GM21526 (cell line): Measurements from ENCODE around the gene DAPK1.

Source experiments
- ATAC-seq: cut with Tn5 transposase; IDR thresholded peaks from one replicate; pipeline ENCODE4 v1.9.1; 2021; ENCODE audit warnings: moderate library complexity; ENCODE audit not compliant: unreplicated experiment, low FRiP score

Gene DAPK1

GRCh38 chr9:87564791-87565241 is 67.1 kb downstream of the DAPK1 start:
- no peak for ATAC-seq

DNA sequence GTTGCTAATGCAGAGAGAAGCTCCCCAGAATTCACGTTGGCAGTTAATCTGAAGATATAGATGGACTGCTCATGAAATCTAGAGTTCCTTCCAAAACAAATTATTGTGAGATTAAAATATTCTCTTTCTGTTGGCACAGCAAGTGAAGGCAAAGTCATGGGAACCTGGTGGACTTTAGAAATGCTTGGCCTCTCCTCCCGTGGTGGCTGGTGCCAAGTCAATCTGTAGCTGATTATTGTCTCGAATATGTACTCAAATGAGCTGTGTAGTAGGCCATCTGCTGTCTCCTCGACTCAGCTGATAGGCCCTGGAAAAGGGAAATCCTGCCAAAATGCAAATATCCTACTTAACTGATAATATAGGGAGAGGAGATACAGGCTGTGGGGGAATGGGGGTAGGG is 69.3 kb downstream of the DAPK1 start:
- ATAC-seq: no peak

GRCh38 chr9:87567571-87567970 is 69.9 kb downstream of the DAPK1 start:
- no peak for ATAC-seq

GRCh38 chr9:87567983-87568382 is 70.3 kb downstream of the DAPK1 start:
- ATAC-seq: no peak

DNA sequence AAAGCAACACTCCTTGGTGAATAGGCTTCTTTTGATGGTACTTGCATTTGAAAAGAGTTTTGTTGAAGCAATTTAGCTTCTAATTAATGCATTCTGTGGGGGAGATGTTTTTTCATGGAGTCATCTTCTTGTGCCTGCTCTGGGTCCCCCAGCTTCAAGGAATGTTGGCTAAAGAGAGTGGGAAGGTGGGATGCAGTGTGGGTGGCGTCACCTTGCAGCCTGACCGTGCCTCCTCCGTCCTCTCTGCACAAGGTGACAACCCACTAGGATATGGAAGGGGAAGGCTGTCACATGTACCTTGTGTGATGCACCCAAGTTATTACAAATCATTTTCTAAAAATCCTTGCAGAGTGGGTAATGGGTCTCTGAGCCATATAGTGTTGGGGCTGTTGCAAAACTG is 70.7 kb downstream of the DAPK1 start:
- no peak for ATAC-seq

GRCh38 chr9:87569008-87569509 is 71.4 kb downstream of the DAPK1 start:
- ATAC-seq: no peak

DNA sequence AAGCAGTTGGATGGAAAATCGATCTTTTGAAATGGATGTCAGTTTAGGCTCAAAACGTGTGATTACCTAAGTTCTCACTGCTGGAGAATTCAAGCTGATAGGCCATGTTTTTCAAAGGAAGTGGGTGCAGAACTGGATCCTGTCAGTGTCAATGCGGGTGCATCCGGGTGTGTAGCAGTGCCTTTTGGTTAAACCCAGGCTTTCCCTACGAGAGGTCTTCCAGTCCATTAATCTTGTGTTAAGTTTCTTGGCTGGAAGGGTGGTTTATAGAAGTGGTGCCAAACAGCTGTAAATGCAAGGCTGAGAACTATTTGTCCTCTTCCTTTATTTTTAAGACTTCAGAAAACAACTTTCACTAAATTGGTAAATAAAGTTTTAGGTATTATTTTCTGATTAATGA is 71.9 kb downstream of the DAPK1 start:
- no peak for ATAC-seq

DNA sequence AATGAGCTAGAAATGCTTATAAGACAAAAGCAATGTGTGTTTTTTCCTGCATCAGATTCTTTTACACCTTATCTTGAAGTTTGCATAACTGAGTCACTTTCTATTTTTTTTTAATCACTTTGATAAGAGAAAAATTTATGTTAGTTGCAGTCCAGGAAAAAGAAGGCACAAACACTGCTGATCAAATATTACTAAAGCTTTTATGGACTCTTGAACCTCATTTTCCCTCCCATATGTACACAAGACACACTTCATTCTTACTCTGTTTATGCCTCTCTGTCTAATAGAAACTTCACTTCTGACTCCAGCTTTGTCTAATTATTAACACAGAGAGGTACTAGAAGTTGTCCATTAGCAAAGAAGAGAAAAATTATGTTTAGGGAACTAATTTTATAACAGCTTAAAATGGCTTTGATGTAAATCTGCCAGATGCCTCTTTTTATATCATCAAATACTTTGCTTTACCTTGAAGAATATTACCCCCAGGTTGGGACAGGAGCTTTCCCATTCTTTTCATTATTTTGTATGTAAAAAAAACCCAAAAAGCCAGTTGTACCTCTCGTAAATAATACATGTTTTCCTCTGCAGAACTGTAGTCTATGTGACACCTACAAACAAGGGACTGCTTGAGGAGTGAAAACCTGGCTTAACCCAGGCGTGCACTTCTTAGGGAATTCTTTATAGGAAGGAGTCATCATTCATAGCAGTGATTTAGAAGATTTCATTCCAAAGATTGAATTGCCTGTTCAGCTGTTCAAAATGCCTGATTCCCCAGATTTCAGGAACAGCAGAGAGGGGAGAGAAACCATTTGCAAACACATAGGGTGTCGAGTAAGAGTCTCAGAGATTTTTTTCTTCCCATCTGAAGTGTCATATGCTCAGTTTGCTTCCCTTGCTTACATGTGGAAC is 72.6 kb downstream of the DAPK1 start:
- no peak for ATAC-seq

DNA sequence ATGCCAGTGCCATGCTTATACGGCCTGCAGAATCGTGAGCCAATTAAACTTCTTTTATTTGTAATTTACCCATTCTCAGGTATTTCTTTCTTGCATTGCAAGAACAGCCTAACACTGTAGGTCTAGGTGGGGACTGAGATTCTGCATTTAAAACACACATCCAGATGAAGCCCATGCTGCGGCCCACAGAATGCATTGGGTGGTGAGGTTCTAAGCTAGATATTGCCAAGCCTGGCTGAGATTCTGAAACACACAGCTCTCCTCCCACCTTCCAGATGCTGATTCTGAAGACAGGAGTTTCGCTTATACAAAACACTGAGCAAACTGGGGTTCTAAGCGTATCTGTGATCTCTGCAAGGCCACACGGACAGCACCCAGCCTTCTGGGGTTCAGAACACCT is 75.1 kb downstream of the DAPK1 start:
- no peak for ATAC-seq

DNA sequence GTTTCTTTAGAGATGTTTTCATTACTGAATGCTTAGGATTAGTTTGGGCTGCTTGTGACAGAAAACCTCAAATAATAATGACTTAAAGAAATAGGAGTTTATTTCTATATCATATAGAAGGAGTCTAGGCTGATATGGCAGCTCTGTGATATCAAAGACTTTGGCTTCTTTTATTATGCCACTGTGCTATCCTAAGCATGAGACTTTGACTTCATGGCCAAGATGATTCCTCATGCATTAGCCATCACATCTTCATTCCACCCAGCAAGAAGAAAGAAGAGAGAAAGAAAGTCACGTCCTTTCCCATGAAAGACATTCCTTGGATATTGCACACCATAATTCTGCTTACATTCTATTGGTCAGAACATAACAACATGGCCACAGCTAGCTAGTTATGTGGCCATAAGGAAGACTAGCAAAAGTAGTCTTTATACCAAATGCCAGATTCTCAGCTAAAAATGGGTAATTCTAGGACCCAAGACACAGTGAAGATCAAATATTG is 76.2 kb downstream of the DAPK1 start:
- no peak for ATAC-seq

DNA sequence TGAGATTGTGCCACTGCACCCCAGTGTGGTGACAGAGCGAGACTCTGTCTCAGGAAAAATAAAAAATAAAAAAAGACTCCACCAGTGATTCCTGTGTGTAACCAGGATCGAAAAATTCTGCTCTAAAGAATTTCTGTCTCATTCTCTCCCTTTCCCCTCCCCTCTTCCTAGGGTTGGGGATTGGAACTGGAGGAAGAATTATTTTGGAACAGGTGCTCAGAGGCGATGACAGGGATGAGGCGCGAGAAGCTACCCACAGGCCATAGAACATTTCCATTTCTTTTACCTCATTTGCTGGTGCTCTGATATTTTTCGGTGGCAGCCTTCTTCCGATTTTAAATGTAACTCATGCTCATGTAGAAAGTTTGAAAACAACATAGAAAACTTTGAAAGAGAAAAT is 80.1 kb downstream of the DAPK1 start:
- ATAC-seq: no peak

DNA sequence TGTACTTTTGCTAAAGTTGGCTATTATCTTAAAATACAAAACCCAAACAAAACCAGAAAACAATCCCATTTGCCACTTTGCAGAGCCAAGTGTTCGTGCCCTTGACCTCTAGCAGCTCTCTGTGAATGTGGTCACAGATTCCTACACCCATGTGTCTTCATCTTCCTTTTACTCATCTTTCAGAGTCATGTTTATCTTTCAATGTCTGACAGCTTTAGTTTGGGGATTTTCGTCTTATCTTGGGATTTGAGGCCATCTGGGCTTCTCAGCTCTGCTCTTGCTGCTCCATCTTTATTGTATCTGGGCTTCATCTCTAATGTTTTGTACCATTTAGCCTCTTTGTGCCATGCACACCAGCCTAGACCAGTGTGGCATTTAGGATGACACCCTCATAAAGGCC is 81.0 kb downstream of the DAPK1 start:
- ATAC-seq: no peak

GRCh38 chr9:87579781-87580541 is 82.3 kb downstream of the DAPK1 start:
- ATAC-seq: no peak

- no peak for ATAC-seq
Measured at GRCh38 chr9:87580941-87581438, 83.3 kb downstream of the DAPK1 start.

- ATAC-seq: no peak
Measured at GRCh38 chr9:87581513-87581912, 83.8 kb downstream of the DAPK1 start.

DNA sequence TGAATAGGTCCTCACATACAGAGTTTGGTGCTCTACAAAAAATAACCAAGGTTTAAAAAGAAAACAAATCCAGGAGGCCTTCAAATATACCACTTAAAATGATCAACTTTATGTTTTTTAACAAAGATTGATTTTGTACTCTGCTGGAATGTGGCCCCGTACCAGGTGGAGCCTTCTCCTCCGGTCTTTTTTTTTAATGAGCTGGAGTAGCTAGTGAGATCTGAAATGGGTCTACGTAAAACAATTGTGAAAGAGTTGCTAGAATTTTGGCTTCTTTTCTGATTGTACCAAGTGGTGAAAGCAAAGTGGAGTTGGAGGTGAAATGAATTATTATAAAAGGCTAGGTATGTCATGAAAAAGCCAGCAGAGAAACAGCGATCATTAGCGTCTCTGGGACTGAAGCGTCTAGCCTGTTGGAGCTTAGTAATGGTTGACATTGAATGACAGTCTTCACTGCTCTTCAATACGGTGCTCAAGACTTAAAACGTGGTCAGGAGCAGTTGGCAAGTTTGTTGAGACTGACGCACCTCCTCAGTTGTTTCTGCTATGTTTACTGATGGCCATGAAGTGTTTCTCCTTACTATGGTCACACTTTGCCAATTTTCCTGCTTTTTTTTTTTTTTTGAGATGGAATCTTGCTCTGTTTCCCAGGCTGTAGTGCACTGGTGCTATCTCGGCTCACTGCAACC is 84.4 kb downstream of the DAPK1 start:
- no peak for ATAC-seq

- ATAC-seq: no peak
Measured at GRCh38 chr9:87584326-87584725, 86.7 kb downstream of the DAPK1 start.

GRCh38 chr9:87585123-87585855 is 87.6 kb downstream of the DAPK1 start:
- ATAC-seq: no peak

- ATAC-seq: no peak
Measured at GRCh38 chr9:87586731-87587355, 89.2 kb downstream of the DAPK1 start.
